GM21717 (cell line): ENCODE data around the gene ARMC5.
"Not testable (repeated sequence)": the region's sequence is repeated elsewhere in the genome, so short reads cannot be mapped to it uniquely, and the experiment has no call there.

ENCODE experiments used
- ATAC-seq: cut with Tn5 transposase; IDR thresholded peaks from one replicate; pipeline ENCODE4 v1.9.1; 2021; ENCODE audit warnings: mild to moderate bottlenecking, moderate library complexity; ENCODE audit not compliant: unreplicated experiment

Gene ARMC5

GRCh38 chr16:31430380-31431052, 28.8 kb upstream of the ARMC5 start:
- no peak for ATAC-seq

- no peak for ATAC-seq
Observed at GRCh38 chr16:31435341-31436220, 23.7 kb upstream of the ARMC5 start.

- no peak for ATAC-seq
Observed at GRCh38 chr16:31436221-31437045, 22.9 kb upstream of the ARMC5 start.

- ATAC-seq = no peak
Observed at GRCh38 chr16:31438414-31438813, 20.9 kb upstream of the ARMC5 start.

DNA sequence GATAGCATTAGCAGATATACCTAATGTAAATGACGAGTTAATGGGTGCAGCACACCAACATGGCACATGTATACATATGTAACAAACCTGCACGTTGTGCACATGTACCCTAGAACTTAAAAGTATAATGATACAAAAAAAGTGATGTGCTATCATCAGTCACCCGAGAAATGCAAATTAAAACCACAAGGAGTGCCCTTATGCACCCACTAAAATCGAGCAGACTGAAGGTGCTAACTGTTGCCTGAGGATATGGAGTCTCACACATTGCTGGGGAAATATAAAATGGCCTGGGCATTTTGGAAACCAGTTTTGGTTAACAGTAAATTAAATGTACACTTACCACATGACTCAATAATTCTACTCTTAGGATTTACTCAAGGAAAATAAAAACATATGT, 20.3 kb upstream of the ARMC5 start:
- ATAC-seq = not testable (repeated sequence)

GRCh38 chr16:31439519-31439918, 19.8 kb upstream of the ARMC5 start:
- ATAC-seq = no peak

GRCh38 chr16:31440516-31441184, 18.7 kb upstream of the ARMC5 start:
- ATAC-seq = no peak

GRCh38 chr16:31441956-31442355, 17.3 kb upstream of the ARMC5 start:
- no peak for ATAC-seq

- not testable (repeated sequence) for ATAC-seq
Observed at GRCh38 chr16:31445931-31446330, 13.4 kb upstream of the ARMC5 start.

GRCh38 chr16:31451201-31451600, 8.1 kb upstream of the ARMC5 start:
- no peak for ATAC-seq

GRCh38 chr16:31451681-31452351, 7.5 kb upstream of the ARMC5 start:
- ATAC-seq = no peak

- no peak for ATAC-seq
Observed at GRCh38 chr16:31452631-31453106, 6.6 kb upstream of the ARMC5 start.

DNA sequence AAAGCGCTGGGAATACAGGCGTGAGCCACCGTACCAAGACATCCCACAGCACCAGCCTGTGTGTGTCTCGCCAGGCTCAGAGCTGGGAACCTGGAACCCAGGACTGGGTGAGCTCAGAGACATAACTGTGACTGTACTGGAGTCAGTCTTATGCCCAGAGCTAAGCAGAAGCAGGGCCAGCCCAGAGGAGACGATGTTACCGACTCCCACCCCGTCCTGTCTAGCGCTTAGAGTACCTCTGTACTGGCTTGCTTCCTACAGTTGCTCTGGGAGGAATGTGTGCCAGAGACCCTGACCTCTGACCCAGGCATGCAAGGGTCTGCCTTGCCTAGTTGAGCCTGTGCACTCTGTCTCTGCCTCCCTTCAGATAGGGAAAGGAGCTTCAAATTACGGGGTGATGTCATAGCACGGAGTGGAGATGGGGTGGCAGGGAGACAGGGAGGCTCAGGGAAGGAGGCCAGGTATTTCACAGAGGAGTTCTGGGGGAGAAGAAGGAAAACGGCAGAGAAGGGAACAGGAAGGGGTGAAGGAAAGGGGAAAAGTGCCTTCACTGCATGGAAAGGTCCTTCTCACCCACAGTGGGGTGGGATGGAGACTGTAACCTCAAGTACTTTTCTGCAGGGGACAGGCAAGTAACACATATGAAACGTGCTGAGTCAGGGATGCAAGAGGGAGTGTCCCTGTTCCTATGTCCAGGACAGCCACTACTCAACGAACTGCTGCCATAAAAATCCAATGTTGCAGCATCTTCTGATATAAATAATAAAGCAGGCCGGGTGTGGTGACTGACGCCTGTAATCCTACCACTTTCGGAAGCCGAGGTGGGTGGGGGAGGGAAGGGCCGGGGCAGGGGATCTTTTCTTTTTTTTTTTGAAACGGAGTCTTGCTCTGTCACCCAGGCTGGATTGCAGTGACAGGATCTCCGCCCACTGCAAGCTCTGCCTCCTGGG, 5.8 kb upstream of the ARMC5 start:
- ATAC-seq = no peak

DNA sequence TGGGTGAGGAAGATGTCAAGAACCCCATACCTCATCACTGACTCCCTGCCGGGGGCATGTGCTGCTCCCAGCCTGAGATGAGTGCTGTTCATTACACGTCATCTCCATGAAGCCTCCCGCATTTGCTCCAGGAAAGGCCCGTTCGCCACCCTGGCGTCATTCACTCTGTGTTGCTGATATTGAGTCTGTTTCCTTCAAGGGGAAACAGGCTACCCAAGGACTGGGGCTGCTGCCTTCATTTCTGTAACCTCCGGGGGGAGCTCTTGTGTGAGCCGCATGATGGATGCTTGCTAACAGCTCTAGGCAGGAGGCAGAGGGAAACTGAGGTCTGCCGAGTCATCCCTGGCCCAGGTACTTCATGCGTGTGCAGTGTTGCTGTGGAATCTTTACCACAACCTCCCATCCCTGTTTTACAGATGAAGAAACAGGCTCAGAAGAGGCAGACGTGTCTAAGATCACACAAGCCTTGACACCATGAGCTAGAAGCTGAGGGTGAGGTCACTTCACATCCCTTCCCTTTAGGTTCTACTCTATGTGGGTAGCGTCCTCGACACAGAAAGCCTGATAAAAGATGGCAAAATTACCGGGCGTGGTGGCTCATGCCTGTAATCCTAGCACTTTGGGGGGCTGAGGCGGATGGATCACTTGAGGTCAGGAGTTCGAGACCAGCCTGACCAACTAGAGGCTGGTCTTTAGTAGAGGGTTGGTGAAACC, 3.5 kb upstream of the ARMC5 start:
- no peak for ATAC-seq

DNA sequence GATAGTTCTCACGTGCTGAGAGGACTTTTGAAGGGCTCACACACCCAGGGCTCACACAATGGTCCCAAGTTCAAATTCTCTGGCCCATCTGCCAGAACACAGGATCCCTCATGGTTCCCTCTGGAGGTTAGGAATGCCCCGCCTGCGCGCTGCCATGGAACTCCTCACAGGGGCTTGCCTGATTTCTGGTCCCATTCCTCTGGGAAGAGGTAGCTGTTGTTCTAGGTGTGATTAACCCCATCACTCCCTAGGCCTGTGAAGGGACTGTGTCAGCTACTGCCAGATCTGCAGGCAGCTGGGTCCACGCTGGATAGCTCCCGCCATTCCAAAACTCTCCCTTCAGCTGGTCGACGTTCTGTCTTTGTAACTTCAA, 2.3 kb upstream of the ARMC5 start:
- no peak for ATAC-seq

GRCh38 chr16:31458073-31458843, 1.0 kb upstream of the ARMC5 start:
- peak; percentile 15 for ATAC-seq

GRCh38 chr16:31459687-31460581, 633 bp downstream of the ARMC5 start:
- peak; percentile 57 for ATAC-seq
